H9 (cell line): Measurements from ENCODE around the gene INTS4. TPM values are rescaled to one million over a fixed set of nuclear protein-coding genes. Genes with fewer than 3 reads are reported as not detected.
"Not testable (repeated sequence)": the region's sequence is repeated elsewhere in the genome, so short reads cannot be mapped to it uniquely, and the experiment has no call there.

Experiments
- DNase-seq: peaks from one replicate; pipeline ENCODE4 v3.0.0-alpha.2; 2017
- H2AFZ ChIP-seq: one replicate; pipeline ENCODE4 v1.6.1; 2013; ENCODE audit warnings: mild to moderate bottlenecking, low read length, control low read depth, moderate library complexity
- H2AK5ac ChIP-seq: 2 replicates; pipeline ENCODE4 v1.6.1; 2013; ENCODE audit warnings: low read length, control low read depth, mixed read lengths; ENCODE audit not compliant: insufficient read length
- H2BK120ac ChIP-seq: one replicate; pipeline ENCODE4 v1.6.1; 2013; ENCODE audit warnings: low read depth, mild to moderate bottlenecking, low read length, control low read depth, inconsistent platforms; ENCODE audit not compliant: poor library complexity, severe bottlenecking
- H2BK12ac ChIP-seq: 2 replicates; pipeline ENCODE4 v1.6.1; 2013; ENCODE audit warnings: low read length, control low read depth, mixed read lengths, low read depth; ENCODE audit not compliant: insufficient read length
- H2BK15ac ChIP-seq: 2 replicates; pipeline ENCODE4 v1.6.1; 2013; ENCODE audit warnings: low read depth, low read length, control low read depth
- H2BK20ac ChIP-seq: one replicate; pipeline ENCODE4 v1.6.1; 2013; ENCODE audit warnings: low read depth, mild to moderate bottlenecking, low read length, control low read depth, inconsistent platforms; ENCODE audit not compliant: poor library complexity, severe bottlenecking
- H2BK5ac ChIP-seq: 2 replicates; pipeline ENCODE4 v1.6.1; 2013; ENCODE audit warnings: low read length, control low read depth, mixed read lengths; ENCODE audit not compliant: insufficient read length
- H3K14ac ChIP-seq: 2 replicates; pipeline ENCODE4 v1.6.1; 2013; ENCODE audit warnings: low read length, control low read depth; ENCODE audit not compliant: insufficient read depth
- H3K18ac ChIP-seq: 2 replicates; pipeline ENCODE4 v1.6.1; 2013; ENCODE audit warnings: low read depth, mild to moderate bottlenecking, mixed read lengths, low read length, control low read depth; ENCODE audit not compliant: insufficient read length
- H3K23ac ChIP-seq: 2 replicates; pipeline ENCODE4 v1.6.1; 2013; ENCODE audit warnings: low read length, control low read depth, mixed read lengths, low read depth; ENCODE audit not compliant: insufficient read length
- H3K23me2 ChIP-seq: 2 replicates; pipeline ENCODE4 v1.6.1; 2013; ENCODE audit warnings: low read depth, mild to moderate bottlenecking, mixed read lengths, low read length, control low read depth; ENCODE audit not compliant: insufficient read length, poor library complexity, severe bottlenecking
- H3K27ac ChIP-seq: 2 replicates; pipeline ENCODE4 v1.5.1; 2013; ENCODE audit warnings: low read length, control low read depth, mixed read lengths, low read depth; ENCODE audit not compliant: insufficient read length
- H3K27me3 ChIP-seq: 2 replicates; pipeline ENCODE4 v1.6.1; 2013; ENCODE audit warnings: low read length, control low read depth, inconsistent platforms; ENCODE audit not compliant: insufficient read depth
- H3K4ac ChIP-seq: 2 replicates; pipeline ENCODE4 v1.6.1; 2013; ENCODE audit warnings: low read depth, mild to moderate bottlenecking, control low read depth, inconsistent platforms, low read length, moderate library complexity
- H3K4me1 ChIP-seq: 2 replicates; pipeline ENCODE4 v1.6.1; 2013; ENCODE audit warnings: low read length, control low read depth, inconsistent platforms; ENCODE audit not compliant: insufficient read depth
- H3K4me2 ChIP-seq: 2 replicates; pipeline ENCODE4 v1.6.1; 2013; ENCODE audit warnings: low read length, control low read depth, mixed read lengths; ENCODE audit not compliant: insufficient read length, insufficient read depth
- H3K56ac ChIP-seq: 2 replicates; pipeline ENCODE4 v1.6.1; 2013; ENCODE audit warnings: low read depth, mild to moderate bottlenecking, mixed read lengths, low read length, control low read depth; ENCODE audit not compliant: insufficient read length
- H3K79me1 ChIP-seq: 2 replicates; pipeline ENCODE4 v1.6.1; 2013; ENCODE audit warnings: low read depth, mild to moderate bottlenecking, moderate library complexity, low read length, control low read depth, inconsistent platforms; ENCODE audit not compliant: insufficient read depth, poor library complexity, severe bottlenecking
- H3K79me2 ChIP-seq: 2 replicates; pipeline ENCODE4 v1.6.1; 2013; ENCODE audit warnings: low read length, control low read depth, inconsistent platforms; ENCODE audit not compliant: insufficient read depth
- H3K9ac ChIP-seq: 2 replicates; pipeline ENCODE4 v1.6.1; 2013; ENCODE audit warnings: low read length, control low read depth, mixed read lengths; ENCODE audit not compliant: insufficient read length; ENCODE audit errors: extremely low read depth
- H3K9me3 ChIP-seq: one replicate; pipeline ENCODE4 v1.6.1; 2013; ENCODE audit warnings: low read depth, low read length, inconsistent platforms; ENCODE audit not compliant: control insufficient read depth
- H3T11ph ChIP-seq: one replicate; pipeline ENCODE4 v1.6.1; 2013; ENCODE audit warnings: mild to moderate bottlenecking, low read length, control low read depth, inconsistent platforms
- H4K20me1 ChIP-seq: one replicate; pipeline ENCODE4 v1.6.1; 2013; ENCODE audit not compliant: control insufficient read depth, insufficient read length, insufficient read depth
- H4K5ac ChIP-seq: 2 replicates; pipeline ENCODE4 v1.6.1; 2013; ENCODE audit warnings: low read depth, mild to moderate bottlenecking, mixed read lengths, low read length, control low read depth; ENCODE audit not compliant: insufficient read length
- H4K8ac ChIP-seq: replicated peaks from 2 replicates; pipeline ENCODE4 v1.6.1; 2013; ENCODE audit warnings: low read length, control low read depth, mixed read lengths, low read depth; ENCODE audit not compliant: insufficient read length
- H4K91ac ChIP-seq: 2 replicates; pipeline ENCODE4 v1.6.1; 2013; ENCODE audit warnings: low read depth, mild to moderate bottlenecking, moderate library complexity, mixed read lengths, low read length, control low read depth; ENCODE audit not compliant: insufficient read length
- H3K27ac Mint-ChIP-seq, 3 experiments: 2 replicates in 2 of 3; 3 replicates in 1 of 3; pipeline ENCODE4 v1.8.0; 2020 to 2021; ENCODE audit warnings: mixed read lengths in 3 of 3, mild to moderate bottlenecking in 1 of 3, moderate library complexity in 1 of 3
- H3K27me3 Mint-ChIP-seq: 2 replicates; pipeline ENCODE4 v1.8.0; 2021; ENCODE audit warnings: low read depth, mild to moderate bottlenecking, moderate library complexity, mixed read lengths
- H3K36me3 Mint-ChIP-seq, 3 experiments: 2 replicates in 2 of 3; 3 replicates in 1 of 3; pipeline ENCODE4 v1.8.0; 2020 to 2021; ENCODE audit warnings: low read depth in 3 of 3, mixed read lengths in 3 of 3; ENCODE audit not compliant: insufficient read depth in 1 of 3
- H3K4me1 Mint-ChIP-seq, 2 experiments: 2 replicates each; pipeline ENCODE4 v1.8.0; 2020; ENCODE audit warnings: mixed read lengths in 2 of 2
- H3K4me3 Mint-ChIP-seq, 2 experiments: 2 replicates in 1 of 2; 3 replicates in 1 of 2; pipeline ENCODE4 v1.8.0; 2020 to 2021; ENCODE audit warnings: mild to moderate bottlenecking in 2 of 2, mixed read lengths in 2 of 2, moderate library complexity in 1 of 2
- H3K9me3 Mint-ChIP-seq, 2 experiments: 2 replicates in 1 of 2; 3 replicates in 1 of 2; pipeline ENCODE4 v1.8.0; 2020; ENCODE audit warnings: mild to moderate bottlenecking in 2 of 2, mixed read lengths in 2 of 2, moderate library complexity in 1 of 2
- WGBS: extraction: QIAGEN DNeasy Blood & Tissue Kit; methylation state at CpG from one replicate; pipeline ENCODE4 v1.1.7; 2013; ENCODE audit warnings: missing lambda C conversion rate, low lambda C conversion rate, mixed read lengths; ENCODE audit not compliant: insufficient read length; ENCODE audit errors: extremely low coverage; 5-methylcytosine and 5-hydroxymethylcytosine counted together
- total RNA-seq: library from RNA; stranded (reverse); gene quantifications from 2 replicates; pipeline ENCODE4 v1.2.1, GENCODE V29; 2021
- TF ChIP-seq, protein P1 (sequence below): fragments of 200-600 bp; sonication (generic); conservative IDR thresholded peaks from 3 replicates; pipeline ENCODE4 v1.8.0; 2021; ENCODE audit warnings: antibody characterized with exemption, mild to moderate bottlenecking

The INTS4 gene
- total RNA-seq, 1 experiment from 2014 or later, result 38.6 TPM

DNA sequence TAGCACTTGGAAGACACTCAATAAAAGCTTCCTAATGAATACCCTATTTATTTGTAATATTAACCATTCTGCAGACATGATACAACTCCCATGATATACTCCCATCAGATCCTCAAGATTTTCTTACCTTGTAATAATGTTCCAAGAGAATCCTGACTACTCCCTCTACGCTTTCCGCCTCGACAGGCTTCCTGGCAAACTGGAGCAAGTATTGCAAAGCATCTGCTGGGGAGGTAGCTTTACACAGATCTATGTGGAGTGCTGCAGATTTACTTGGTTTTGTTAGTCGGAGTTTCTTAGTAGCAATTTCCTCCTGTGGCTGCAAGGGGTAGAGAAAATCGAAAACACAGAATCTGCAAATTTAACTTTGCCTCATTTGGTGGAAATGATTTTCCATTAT lies 3.5 kb downstream of the INTS4 start:
- Histone ChIP-seq H3K79me1 (no peaks in the 10 kb centered on the region), H3K23ac (no peak overlapping the region), H3K79me2 (no peaks in the 10 kb centered on the region; the same call in 1 of the 2 replicates), H3K27me3 (no peaks in the 10 kb centered on the region), H3K4me2 (no peak overlapping the region), H3K23me2 (peaks cover 4% of the 10 kb centered on the region), H2AFZ (no peak overlapping the region), H3K4me1 (0 out of 2 replicates have a peak, but pooled peaks cover 6% of the 10 kb centered on the region), H2BK20ac (no peak overlapping the region), H2BK120ac (no peak overlapping the region), H2BK5ac (no peak overlapping the region), H2AK5ac (no peak overlapping the region), H3T11ph (no peak overlapping the region), H4K5ac (no peak overlapping the region), H3K18ac (no peak overlapping the region), H3K56ac (no peak overlapping the region), H3K4ac (no peak overlapping the region), H4K20me1 (no peaks in the 10 kb centered on the region), H3K9me3 (no peaks in the 10 kb centered on the region), H4K8ac (no peak overlapping the region), H3K27ac (no peak overlapping the region), H3K14ac (no peak overlapping the region), H2BK12ac (no peak overlapping the region), H4K91ac (no peak overlapping the region), H3K9ac (no peak overlapping the region), H2BK15ac (no peak overlapping the region)
- Mint-ChIP-seq H3K36me3 (peaks cover 14 to 25% (median 24%) of the 10 kb centered on the region in 3 experiments), H3K9me3 (peaks cover 0 to 3% of the 10 kb centered on the region in 2 experiments; a peak in 2 of 5 replicates), H3K4me1 (peaks cover 10 to 12% of the 10 kb centered on the region in 2 experiments), H3K27me3 (no peaks in the 10 kb centered on the region), H3K4me3 (no peak overlapping the region), H3K27ac (no peak overlapping the region)
- WGBS, result no CpG with 5 or more reads among the region's 5 CpGs
- TF ChIP-seq, protein P1, sequence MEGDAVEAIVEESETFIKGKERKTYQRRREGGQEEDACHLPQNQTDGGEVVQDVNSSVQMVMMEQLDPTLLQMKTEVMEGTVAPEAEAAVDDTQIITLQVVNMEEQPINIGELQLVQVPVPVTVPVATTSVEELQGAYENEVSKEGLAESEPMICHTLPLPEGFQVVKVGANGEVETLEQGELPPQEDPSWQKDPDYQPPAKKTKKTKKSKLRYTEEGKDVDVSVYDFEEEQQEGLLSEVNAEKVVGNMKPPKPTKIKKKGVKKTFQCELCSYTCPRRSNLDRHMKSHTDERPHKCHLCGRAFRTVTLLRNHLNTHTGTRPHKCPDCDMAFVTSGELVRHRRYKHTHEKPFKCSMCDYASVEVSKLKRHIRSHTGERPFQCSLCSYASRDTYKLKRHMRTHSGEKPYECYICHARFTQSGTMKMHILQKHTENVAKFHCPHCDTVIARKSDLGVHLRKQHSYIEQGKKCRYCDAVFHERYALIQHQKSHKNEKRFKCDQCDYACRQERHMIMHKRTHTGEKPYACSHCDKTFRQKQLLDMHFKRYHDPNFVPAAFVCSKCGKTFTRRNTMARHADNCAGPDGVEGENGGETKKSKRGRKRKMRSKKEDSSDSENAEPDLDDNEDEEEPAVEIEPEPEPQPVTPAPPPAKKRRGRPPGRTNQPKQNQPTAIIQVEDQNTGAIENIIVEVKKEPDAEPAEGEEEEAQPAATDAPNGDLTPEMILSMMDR, result no peak
- no peak for DNase-seq

DNA sequence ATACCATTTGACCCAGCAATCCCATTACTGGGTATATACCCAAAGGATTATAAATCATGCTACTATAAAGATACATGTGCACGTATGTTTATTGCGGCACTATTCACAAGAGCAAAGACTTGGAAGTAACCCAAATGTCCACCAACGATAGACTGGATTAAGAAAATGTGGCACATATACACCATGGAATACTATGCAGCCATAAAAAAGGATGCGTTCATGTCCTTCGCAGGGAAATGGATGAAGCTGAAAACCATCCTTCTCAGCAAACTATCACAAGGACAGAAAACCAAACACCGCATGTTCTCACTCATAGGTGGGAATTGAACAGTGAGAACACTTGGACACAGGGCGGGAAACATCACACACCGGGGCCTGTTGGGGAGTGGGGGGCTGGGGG lies 8.0 kb downstream of the INTS4 start:
- not testable (repeated sequence) for H3K4me1 ChIP-seq, H3K23ac ChIP-seq, H3K79me2 ChIP-seq, H3K27ac Mint-ChIP-seq, H3K27me3 Mint-ChIP-seq, H3K79me1 ChIP-seq, H2AFZ ChIP-seq, H3K9me3 Mint-ChIP-seq, H3K4me2 ChIP-seq, DNase-seq, H3K56ac ChIP-seq, H2AK5ac ChIP-seq, H3K9ac ChIP-seq, H3K27me3 ChIP-seq, H2BK20ac ChIP-seq, H3K14ac ChIP-seq, H3K4me3 Mint-ChIP-seq, H3T11ph ChIP-seq, H3K27ac ChIP-seq, H3K4ac ChIP-seq, H4K5ac ChIP-seq, H3K18ac ChIP-seq, H3K4me1 Mint-ChIP-seq, H2BK5ac ChIP-seq, H4K8ac ChIP-seq, H3K23me2 ChIP-seq, H2BK12ac ChIP-seq, H2BK15ac ChIP-seq, H2BK120ac ChIP-seq, H3K9me3 ChIP-seq, H4K91ac ChIP-seq, H4K20me1 ChIP-seq
- peaks cover 20 to 34% (median 33%) of the 10 kb centered on the region in 3 experiments for H3K36me3 Mint-ChIP-seq
- WGBS, result no CpG with 5 or more reads among the region's 8 CpGs
